Adipocyte (in vitro differentiated cells): ENCODE data around the gene MRFAP1L1.
"Not testable (repeated sequence)": the region's sequence is repeated elsewhere in the genome, so short reads cannot be mapped to it uniquely, and the experiment has no call there.

Experiments used
- DNase-seq: peaks from one replicate; pipeline ENCODE4 v3.0.0-alpha.2; 2015; ENCODE audit warnings: low read depth
- H3K27me3 ChIP-seq: replicated peaks from 2 replicates; pipeline ENCODE4 v1.7.0; 2013; ENCODE audit warnings: mild to moderate bottlenecking, low read length, moderate library complexity; ENCODE audit not compliant: control insufficient read depth, insufficient read depth
- H3K36me3 ChIP-seq: 2 replicates; pipeline ENCODE4 v1.7.0; 2013; ENCODE audit warnings: low read length, mild to moderate bottlenecking, moderate library complexity; ENCODE audit not compliant: control insufficient read depth, insufficient read depth, severe bottlenecking
- H3K4me1 ChIP-seq: 2 replicates; pipeline ENCODE4 v1.7.0; 2013; ENCODE audit warnings: mild to moderate bottlenecking, low read length, moderate library complexity; ENCODE audit not compliant: control insufficient read depth, insufficient read depth
- H3K4me3 ChIP-seq: 2 replicates; pipeline ENCODE4 v1.7.0; 2013; ENCODE audit warnings: mild to moderate bottlenecking, low read length, moderate library complexity
- H3K9ac ChIP-seq: 2 replicates; pipeline ENCODE4 v1.7.0; 2013; ENCODE audit warnings: mild to moderate bottlenecking, low read length, moderate library complexity
- H3K9me3 ChIP-seq: 2 replicates; pipeline ENCODE4 v1.7.0; 2013; ENCODE audit warnings: mild to moderate bottlenecking, low read length, moderate library complexity; ENCODE audit not compliant: control insufficient read depth

Gene MRFAP1L1

DNA sequence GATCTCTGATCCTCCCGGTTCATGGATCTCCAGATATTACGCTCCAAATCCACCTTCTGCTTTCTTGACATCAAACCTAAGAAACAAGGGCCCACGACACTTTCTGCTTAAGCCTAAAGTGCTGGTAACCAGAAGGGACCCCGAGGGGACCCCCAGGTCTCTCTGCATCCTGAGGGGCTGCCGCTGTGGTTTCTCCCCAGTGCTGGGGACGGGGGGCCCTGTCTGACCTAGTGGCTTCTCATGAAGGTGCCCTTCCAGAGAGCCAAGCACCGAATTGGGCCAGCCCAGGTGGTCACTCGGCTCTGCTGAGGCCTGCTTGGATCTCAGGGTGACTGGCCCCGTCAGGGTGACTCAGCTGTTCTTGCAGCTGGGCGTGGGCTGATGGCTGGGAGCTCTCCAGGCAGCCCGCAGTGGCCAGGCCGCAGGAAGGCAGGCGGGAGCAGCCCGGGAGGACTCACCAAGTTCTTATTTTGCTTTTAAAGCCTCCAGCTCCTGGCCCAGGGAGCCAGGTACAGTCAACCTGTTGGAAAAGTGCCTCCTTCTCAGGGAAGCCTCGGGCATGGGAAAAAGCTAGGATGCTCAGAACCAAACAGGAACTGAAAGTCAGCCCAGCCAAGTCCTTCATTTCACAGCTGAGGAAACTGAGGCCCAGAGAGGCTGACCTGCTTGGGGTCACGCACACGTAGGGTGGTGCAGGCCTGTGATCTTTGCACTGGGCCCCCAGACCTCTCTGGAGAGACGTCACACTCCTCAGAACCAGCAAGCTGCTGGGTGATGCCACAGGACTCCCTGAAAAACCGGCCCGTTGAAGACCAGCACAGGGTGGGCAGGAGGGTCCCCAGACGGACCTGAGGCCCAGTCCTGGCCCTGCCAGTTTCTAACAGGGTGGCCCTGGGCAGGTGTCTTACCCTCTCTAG is 23.0 kb upstream of the MRFAP1L1 start:
- Histone ChIP-seq H3K36me3 (no peaks in the 10 kb centered on the region), H3K9ac (peak overlapping the region; percentile 83), H3K4me3 (no peak overlapping the region), H3K9me3 (no peaks in the 10 kb centered on the region), H3K27me3 (no peaks in the 10 kb centered on the region), H3K4me1 (peaks cover 18% of the 10 kb centered on the region)
- DNase-seq = peak; percentile 92

DNA sequence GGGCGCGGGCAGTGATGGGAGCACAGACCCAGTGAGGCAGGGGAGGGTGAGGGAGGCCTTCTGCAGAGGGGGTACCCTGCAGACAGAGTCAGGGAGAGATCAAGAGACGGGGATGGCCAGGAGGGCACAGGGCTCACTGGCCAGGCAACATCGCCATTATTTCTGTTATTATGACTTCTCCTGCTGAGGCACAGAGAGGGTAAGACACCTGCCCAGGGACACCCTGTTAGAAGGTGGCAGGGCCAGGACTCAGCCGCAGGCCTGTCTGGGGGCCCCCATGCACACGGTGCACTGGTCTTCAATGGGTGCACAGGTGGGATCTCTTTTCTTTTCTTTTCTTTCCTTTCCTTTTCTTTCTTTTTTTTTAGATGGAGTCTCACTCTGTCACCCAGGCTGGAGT is 22.1 kb upstream of the MRFAP1L1 start:
- no peaks in the 10 kb centered on the region for H3K9me3 ChIP-seq
- no peak for DNase-seq
- H3K4me3 ChIP-seq = no peak overlapping the region
- no peaks in the 10 kb centered on the region for H3K27me3 ChIP-seq
- no peaks in the 10 kb centered on the region for H3K36me3 ChIP-seq
- peaks cover 23% of the 10 kb centered on the region for H3K4me1 ChIP-seq
- no peak overlapping the region for H3K9ac ChIP-seq

DNA sequence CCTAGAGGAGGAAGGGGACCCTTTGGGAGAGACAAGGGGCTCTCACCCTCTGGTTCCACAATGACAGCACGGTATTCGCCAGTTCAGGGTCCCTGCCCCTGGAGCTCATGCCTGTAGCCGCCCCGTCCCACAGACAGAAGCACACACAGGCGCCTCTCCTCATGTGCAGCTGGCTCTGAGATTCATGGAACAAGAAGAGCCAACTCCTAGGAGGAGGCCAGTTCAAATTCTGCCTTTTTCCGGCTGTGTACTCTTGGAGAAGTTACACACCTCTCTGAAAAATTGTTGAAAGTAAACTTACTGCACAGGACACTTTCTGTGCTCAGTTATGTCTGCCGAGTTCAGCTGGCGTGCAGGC is 21.6 kb upstream of the MRFAP1L1 start:
- Histone ChIP-seq H3K36me3 (no peaks in the 10 kb centered on the region), H3K9me3 (no peaks in the 10 kb centered on the region), H3K9ac (peak overlapping the region; percentile 55), H3K27me3 (no peaks in the 10 kb centered on the region), H3K4me3 (no peak overlapping the region), H3K4me1 (peaks cover 25% of the 10 kb centered on the region)
- DNase-seq = no peak

DNA sequence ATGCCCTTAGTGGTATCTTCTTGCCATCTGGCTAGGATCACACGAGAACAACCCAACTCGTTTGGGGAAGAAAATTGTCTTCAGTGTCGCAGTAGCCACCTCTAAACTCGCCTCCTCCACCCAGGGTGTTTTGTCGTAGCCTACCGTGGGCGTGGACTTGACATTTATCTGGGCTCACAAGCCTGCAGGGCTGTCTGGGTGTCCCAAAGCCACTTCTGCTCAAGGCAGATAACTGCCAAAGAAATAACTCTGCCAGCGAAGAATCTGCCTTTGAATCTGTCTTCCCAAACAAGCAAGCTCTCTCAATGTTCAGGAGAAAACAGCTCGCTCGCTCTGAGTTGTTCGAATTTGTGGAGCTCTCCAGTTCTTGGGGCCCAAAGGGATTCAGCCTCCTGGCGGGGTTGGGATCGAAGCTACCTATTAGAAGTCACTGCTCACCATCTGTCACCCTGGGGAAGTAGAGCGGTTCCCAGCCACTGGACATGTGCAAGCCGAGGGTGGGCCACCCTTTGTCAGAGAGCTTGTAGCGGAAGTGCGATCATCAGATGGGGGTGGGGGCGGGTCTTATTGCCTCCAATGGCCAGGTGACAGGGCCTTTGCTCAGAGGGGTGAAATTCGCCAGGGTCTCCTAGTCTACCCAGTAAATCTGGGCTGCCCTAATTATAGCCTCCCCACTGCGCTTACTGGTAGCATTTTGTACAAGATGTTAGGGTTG is 21.1 kb upstream of the MRFAP1L1 start:
- H3K9me3 ChIP-seq = no peaks in the 10 kb centered on the region
- peaks cover 25% of the 10 kb centered on the region for H3K4me1 ChIP-seq
- no peaks in the 10 kb centered on the region for H3K27me3 ChIP-seq
- peak overlapping the region; percentile 53 for H3K4me3 ChIP-seq
- no peak for DNase-seq
- H3K9ac ChIP-seq = peak overlapping the region; percentile 55
- no peaks in the 10 kb centered on the region for H3K36me3 ChIP-seq

DNA sequence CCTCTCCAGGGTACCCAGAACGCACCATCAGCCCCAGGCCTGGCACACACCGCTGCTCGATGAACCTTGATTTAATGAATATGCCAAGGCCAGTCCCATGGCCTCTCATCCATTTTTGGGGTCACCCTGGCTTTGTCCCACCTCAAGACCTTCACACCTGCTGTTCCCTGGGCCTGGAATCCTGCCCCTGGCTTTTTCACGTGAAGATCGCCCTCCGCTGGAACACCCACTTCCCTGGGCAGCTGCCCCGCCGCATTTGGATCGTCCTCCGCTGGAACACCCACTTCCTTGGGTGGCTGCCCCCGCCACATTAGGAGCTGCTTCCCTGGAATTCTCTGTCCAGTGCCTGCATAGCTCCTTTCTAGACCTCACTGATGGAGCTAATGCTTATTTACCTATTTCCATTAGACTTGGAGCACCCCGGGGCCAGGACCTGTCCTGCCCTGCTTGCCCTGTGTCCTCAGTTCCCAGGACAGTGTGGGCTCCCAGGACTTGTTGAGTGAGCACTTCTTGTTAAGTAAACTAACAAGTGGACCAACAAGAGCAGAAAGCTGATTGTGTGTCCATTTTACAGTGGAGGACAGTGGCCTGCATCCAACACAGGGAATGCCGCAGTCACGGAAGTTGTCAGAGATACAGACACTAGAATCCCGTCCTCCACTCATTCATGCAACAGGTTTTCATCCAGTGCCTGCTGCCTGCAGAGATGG is 18.8 kb upstream of the MRFAP1L1 start:
- Histone ChIP-seq H3K36me3 (no peaks in the 10 kb centered on the region), H3K4me1 (peaks cover 35% of the 10 kb centered on the region), H3K9me3 (no peaks in the 10 kb centered on the region), H3K9ac (no peak overlapping the region), H3K27me3 (no peaks in the 10 kb centered on the region), H3K4me3 (no peak overlapping the region)
- no peak for DNase-seq

DNA sequence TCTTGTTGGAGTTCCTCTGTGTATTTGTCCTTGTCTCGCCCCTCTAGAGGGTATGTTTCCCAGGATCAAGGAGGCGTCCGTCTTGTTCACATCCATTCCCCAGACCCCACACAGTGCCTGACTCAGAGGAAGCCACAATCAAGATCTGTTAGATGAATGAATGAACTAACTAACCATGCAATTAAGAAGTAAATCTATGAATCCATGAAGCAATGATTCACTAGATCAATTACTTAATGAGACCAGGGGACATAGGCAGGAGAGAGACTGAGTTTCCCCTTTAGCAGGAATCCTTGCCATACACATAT is 18.2 kb upstream of the MRFAP1L1 start:
- no peaks in the 10 kb centered on the region for H3K9me3 ChIP-seq
- no peak overlapping the region for H3K4me3 ChIP-seq
- peaks cover 33% of the 10 kb centered on the region for H3K4me1 ChIP-seq
- H3K27me3 ChIP-seq = no peaks in the 10 kb centered on the region
- DNase-seq = no peak
- no peaks in the 10 kb centered on the region for H3K36me3 ChIP-seq
- no peak overlapping the region for H3K9ac ChIP-seq

DNA sequence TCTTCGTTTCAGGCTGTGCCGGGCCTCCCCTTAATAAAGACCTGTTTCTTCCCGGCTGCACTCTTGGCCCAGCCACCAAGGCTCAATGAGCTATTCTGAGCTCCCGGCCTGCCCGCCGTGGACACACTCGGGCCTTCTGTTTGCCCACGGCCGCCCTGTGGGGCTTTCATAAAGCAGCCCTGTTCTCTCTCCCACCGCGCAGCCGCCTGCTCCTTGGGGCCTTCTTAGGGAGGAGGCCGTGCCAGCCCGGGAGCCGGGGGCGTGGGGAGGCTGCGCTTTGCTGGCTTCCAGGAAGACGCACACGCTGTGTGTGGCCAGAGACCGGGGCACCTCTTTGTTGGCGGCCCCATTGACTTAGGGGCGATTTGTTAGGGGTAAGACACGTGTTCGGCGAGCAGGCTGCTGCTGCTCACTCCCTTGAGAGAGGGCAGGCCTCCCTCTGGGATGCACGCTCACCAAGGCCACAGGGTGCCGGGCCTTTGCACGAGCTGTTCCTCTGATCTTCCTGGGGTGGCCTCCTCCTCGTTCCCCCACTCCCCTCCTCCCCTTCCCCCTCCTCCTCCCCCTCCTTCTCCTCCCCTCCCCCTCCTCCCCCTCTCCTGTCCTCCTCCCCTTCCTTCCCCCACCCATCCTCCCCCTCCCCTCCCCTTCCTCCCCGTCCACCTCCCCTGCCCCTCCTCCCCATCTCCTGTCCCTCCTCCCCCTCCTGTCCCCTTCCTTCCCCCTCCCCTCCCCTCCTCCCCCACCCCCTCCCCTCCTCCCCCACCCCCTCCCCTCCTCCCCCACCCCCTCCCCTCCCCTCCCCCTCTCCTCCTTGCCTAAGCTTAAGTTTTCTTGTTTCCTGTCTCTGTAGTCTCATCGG is 17.6 kb upstream of the MRFAP1L1 start:
- no peak overlapping the region for H3K4me3 ChIP-seq
- H3K27me3 ChIP-seq = no peaks in the 10 kb centered on the region
- peaks cover 27% of the 10 kb centered on the region for H3K4me1 ChIP-seq
- no peaks in the 10 kb centered on the region for H3K9me3 ChIP-seq
- H3K9ac ChIP-seq = peak overlapping the region; percentile 71
- DNase-seq = peak; percentile 66
- H3K36me3 ChIP-seq = no peaks in the 10 kb centered on the region

DNA sequence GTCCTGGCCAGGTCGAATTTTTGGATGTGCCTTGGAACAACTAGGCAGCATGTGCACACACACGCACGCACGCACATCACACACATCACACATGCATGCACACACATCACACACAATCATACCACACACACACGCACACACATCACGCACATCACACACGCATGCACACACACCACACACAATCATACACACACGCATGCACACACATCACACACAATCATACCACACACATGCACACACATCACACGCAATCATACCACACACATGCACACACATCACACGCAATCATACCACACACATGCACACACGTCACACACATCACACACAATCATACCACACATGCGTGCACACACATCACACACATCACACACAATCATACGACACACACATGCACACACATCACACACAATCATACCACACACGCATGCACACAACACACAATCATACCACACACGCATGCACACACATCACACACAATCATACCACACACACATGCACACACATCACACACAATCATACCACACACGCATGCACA is 15.8 kb upstream of the MRFAP1L1 start:
- DNase-seq, H3K9ac ChIP-seq, H3K9me3 ChIP-seq, H3K27me3 ChIP-seq, H3K36me3 ChIP-seq, H3K4me3 ChIP-seq: not testable (repeated sequence)
- H3K4me1 ChIP-seq = peaks cover 20% of the 10 kb centered on the region

DNA sequence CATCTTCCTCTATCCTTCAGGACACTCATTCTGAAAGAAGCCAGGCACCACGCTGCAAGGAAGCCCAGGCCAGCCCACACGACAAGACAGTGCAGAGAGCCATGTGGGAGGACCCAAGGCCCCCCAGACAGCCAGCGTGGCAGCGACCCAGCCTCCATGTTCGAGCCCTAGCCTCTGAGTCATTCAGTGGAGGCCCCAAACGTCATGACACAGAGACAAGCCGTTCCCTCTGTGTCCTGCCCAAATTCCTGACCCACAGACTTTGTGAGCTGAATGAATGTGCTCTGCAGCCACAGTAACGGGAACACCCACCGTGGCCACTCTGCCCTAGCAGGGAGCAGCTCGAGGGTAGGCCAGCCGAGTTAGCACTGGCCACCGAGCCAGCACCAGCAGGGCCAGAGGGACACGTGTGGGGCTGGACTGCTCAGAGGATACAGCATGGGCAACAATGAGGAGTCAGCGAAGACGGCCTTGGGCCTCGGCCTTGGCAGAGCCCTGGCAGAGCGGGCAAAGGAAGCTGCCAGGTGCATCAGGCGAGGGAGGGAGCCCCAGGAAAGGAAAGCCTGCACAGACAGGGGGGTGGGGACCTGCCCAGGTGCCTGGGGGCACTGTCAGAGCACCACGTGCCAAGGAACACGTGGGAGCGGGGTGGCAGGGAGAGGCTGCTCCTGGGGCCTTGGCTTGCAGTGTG is 14.9 kb upstream of the MRFAP1L1 start:
- Histone ChIP-seq H3K4me1 (peaks cover 18% of the 10 kb centered on the region), H3K9me3 (no peaks in the 10 kb centered on the region), H3K27me3 (no peaks in the 10 kb centered on the region), H3K36me3 (no peaks in the 10 kb centered on the region), H3K4me3 (no peak overlapping the region), H3K9ac (peak overlapping the region; percentile 62)
- DNase-seq = peak; percentile 40

DNA sequence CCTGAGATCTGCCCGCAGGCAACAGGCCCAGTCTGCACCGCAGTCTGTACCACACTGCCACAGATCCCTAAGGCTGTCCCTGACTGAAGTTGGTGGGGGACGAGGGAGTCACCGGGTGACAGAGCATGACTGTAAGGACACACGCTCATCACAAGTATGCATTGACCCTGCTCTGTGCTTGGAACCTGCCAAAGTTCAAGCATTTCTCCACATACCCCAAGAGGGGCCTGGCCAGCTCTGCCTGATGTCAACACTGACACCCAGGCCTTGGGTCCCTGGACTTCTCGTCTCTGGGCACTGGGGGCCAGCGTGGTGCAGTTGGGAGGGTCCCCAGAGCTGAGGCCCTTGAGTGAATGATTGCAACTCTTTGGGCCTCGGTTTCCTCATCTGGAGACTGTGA is 14.2 kb upstream of the MRFAP1L1 start:
- Histone ChIP-seq H3K36me3 (no peaks in the 10 kb centered on the region), H3K4me1 (peaks cover 18% of the 10 kb centered on the region), H3K4me3 (no peak overlapping the region), H3K9me3 (no peaks in the 10 kb centered on the region), H3K27me3 (no peaks in the 10 kb centered on the region), H3K9ac (no peak overlapping the region)
- DNase-seq = no peak
